Common myeloid progenitor, CD34-positive (primary cell): ENCODE measurements around the gene TMEM232.
"Not testable (repeated sequence)": the region's sequence is repeated elsewhere in the genome, so short reads cannot be mapped to it uniquely, and the experiment has no call there.

Experiments
- CTCF ChIA-PET: fragments of 350-600 bp; sonication (Branson Sonifier 250); formaldehyde crosslinking; loops from one replicate; lab custom pipeline; 2021; ENCODE audit warnings: antibody characterized with exemption; lab: Charles Lee
- POLR2A ChIA-PET: fragments of 350-600 bp; sonication (Branson Sonifier 250); formaldehyde crosslinking; loops from one replicate; lab custom pipeline; 2021; ENCODE audit warnings: antibody characterized with exemption; lab: Charles Lee
- DNase-seq, 3 donors: peaks; one replicate each; pipeline versions ENCODE4 v3.0.0 to v3.0.0-alpha.2; 2013
- H3K27ac ChIP-seq, 2 experiments: 1 replicate in 1 of 2; 2 replicates in 1 of 2; pipeline ENCODE4 v1.7.0; 2013; ENCODE audit warnings: inconsistent platforms in 2 of 2, low read length in 2 of 2, mild to moderate bottlenecking in 2 of 2, low read depth in 1 of 2, moderate library complexity in 1 of 2; ENCODE audit not compliant: severe bottlenecking in 2 of 2, insufficient read depth in 1 of 2, poor library complexity in 1 of 2
- H3K27me3 ChIP-seq, 5 experiments: replicated peaks in 2 of 5; 1 replicate in 3 of 5; 2 replicates in 2 of 5; pipeline versions ENCODE4 v1.6.1 to v1.7.0; 2013; ENCODE audit warnings: low read length in 4 of 5, mild to moderate bottlenecking in 2 of 5, moderate library complexity in 2 of 5, inconsistent platforms in 1 of 5; ENCODE audit not compliant: insufficient read depth in 5 of 5, control insufficient read depth in 4 of 5
- H3K36me3 ChIP-seq, 4 experiments: 1 replicate in 2 of 4; 2 replicates in 2 of 4; pipeline versions ENCODE4 v1.6.1 to v1.7.0; 2013; ENCODE audit warnings: low read length in 3 of 4, control low read depth in 1 of 4, mild to moderate bottlenecking in 1 of 4; ENCODE audit not compliant: control insufficient read depth in 4 of 4, insufficient read depth in 4 of 4
- H3K4me1 ChIP-seq, 4 experiments: 1 replicate in 3 of 4; 2 replicates in 1 of 4; pipeline versions ENCODE4 v1.6.1 to v1.7.1; 2013; ENCODE audit warnings: low read length in 3 of 4, mild to moderate bottlenecking in 3 of 4, control low read depth in 1 of 4, inconsistent platforms in 1 of 4, moderate library complexity in 1 of 4; ENCODE audit not compliant: control insufficient read depth in 4 of 4, insufficient read depth in 4 of 4; ENCODE audit errors: control extremely low read depth in 1 of 4
- H3K4me3 ChIP-seq, 7 experiments: 1 replicate in 4 of 7; 2 replicates in 3 of 7; pipeline versions ENCODE4 v1.5.1 to v1.7.0; 2013; ENCODE audit warnings: mild to moderate bottlenecking in 7 of 7, low read length in 6 of 7, moderate library complexity in 6 of 7, inconsistent platforms in 2 of 7, low read depth in 2 of 7, control low read depth in 1 of 7; ENCODE audit not compliant: insufficient read depth in 4 of 7, control insufficient read depth in 1 of 7; ENCODE audit errors: extremely low read depth in 1 of 7
- H3K9me3 ChIP-seq, 5 experiments: 1 replicate in 4 of 5; 2 replicates in 1 of 5; pipeline versions ENCODE4 v1.6.1 to v1.7.1; 2013; ENCODE audit warnings: low read length in 4 of 5, mild to moderate bottlenecking in 2 of 5, inconsistent platforms in 1 of 5, low read depth in 1 of 5, moderate library complexity in 1 of 5; ENCODE audit not compliant: control insufficient read depth in 4 of 5, insufficient read depth in 2 of 5; ENCODE audit errors: control extremely low read depth in 1 of 5
- WGBS: methylation state at CpG from one replicate; pipeline ENCODE4 v1.1.5; 2013; ENCODE audit not compliant: insufficient coverage; 5-methylcytosine and 5-hydroxymethylcytosine counted together

Gene TMEM232

GRCh38 chr5:110687485-110687884 is 39.0 kb downstream of the TMEM232 start:
- Histone ChIP-seq H3K36me3 (peaks cover 0 to 2% (median 0%) of the 10 kb centered on the region in 4 experiments), H3K4me3 (no peak overlapping the region), H3K4me1 (no peaks in the 10 kb centered on the region), H3K27me3 (no peaks in the 10 kb centered on the region), H3K27ac (no peak overlapping the region), H3K9me3 (no peaks in the 10 kb centered on the region)
- no peak for DNase-seq
- WGBS = no CpG with 5 or more reads among the region's 1 CpG
- CTCF ChIA-PET = no interaction called here
- POLR2A ChIA-PET = no interaction called here

- POLR2A ChIA-PET = no interaction called here
- Histone ChIP-seq H3K9me3 (no peaks in the 10 kb centered on the region), H3K36me3 (peaks cover 0 to 2% (median 0%) of the 10 kb centered on the region in 4 experiments), H3K27ac (no peak overlapping the region), H3K4me3 (no peak overlapping the region), H3K4me1 (no peaks in the 10 kb centered on the region), H3K27me3 (no peaks in the 10 kb centered on the region)
- peak in 1 of 3 donors; percentile 2 for DNase-seq
- WGBS = 100% methylated on average over 1 of the region's 2 CpGs
- CTCF ChIA-PET = no interaction called here
Measured at GRCh38 chr5:110686270-110686669, 40.2 kb downstream of the TMEM232 start.

- H3K4me3 ChIP-seq = no peak overlapping the region
- H3K27ac ChIP-seq = no peak overlapping the region
- H3K4me1 ChIP-seq = no peaks in the 10 kb centered on the region
- CTCF ChIA-PET = no interaction called here
- no peak for DNase-seq
- POLR2A ChIA-PET = no interaction called here
- H3K9me3 ChIP-seq = no peaks in the 10 kb centered on the region
- no peaks in the 10 kb centered on the region for H3K27me3 ChIP-seq
- H3K36me3 ChIP-seq = no peaks in the 10 kb centered on the region
Measured at GRCh38 chr5:110681953-110682352, 44.5 kb downstream of the TMEM232 start.

- no peak overlapping the region for H3K27ac ChIP-seq
- 78% methylated on average over 3 of the region's 3 CpGs for WGBS
- DNase-seq = no peak
- H3K27me3 ChIP-seq = no peaks in the 10 kb centered on the region
- no peaks in the 10 kb centered on the region for H3K4me1 ChIP-seq
- CTCF ChIA-PET = no interaction called here
- H3K36me3 ChIP-seq = no peaks in the 10 kb centered on the region
- no peaks in the 10 kb centered on the region for H3K9me3 ChIP-seq
- POLR2A ChIA-PET = no interaction called here
- no peak overlapping the region for H3K4me3 ChIP-seq
Measured at GRCh38 chr5:110681109-110681508, 45.4 kb downstream of the TMEM232 start.

GRCh38 chr5:110676554-110676953 is 49.9 kb downstream of the TMEM232 start:
- H3K4me1 ChIP-seq, H3K36me3 ChIP-seq, H3K9me3 ChIP-seq, H3K27me3 ChIP-seq, H3K4me3 ChIP-seq, H3K27ac ChIP-seq, DNase-seq, POLR2A ChIA-PET, CTCF ChIA-PET: not testable (repeated sequence)
- WGBS = 98% methylated on average over 7 of the region's 9 CpGs

GRCh38 chr5:110665184-110665726 is 61.2 kb downstream of the TMEM232 start:
- H3K27ac ChIP-seq = no peak overlapping the region
- ChIA-PET CTCF (no interaction called here), POLR2A (no interaction called here)
- H3K36me3 ChIP-seq = no peaks in the 10 kb centered on the region
- no peak overlapping the region for H3K4me3 ChIP-seq
- no peak for DNase-seq
- WGBS = 100% methylated on average over 2 of the region's 6 CpGs
- no peaks in the 10 kb centered on the region for H3K27me3 ChIP-seq
- peaks cover 0 to 1% (median 0%) of the 10 kb centered on the region in 5 experiments for H3K9me3 ChIP-seq
- H3K4me1 ChIP-seq = no peaks in the 10 kb centered on the region

GRCh38 chr5:110663525-110663924 is 62.9 kb downstream of the TMEM232 start:
- WGBS = no CpG with 5 or more reads among the region's 1 CpG
- H3K9me3 ChIP-seq = peaks cover 0 to 1% (median 0%) of the 10 kb centered on the region in 5 experiments
- H3K36me3 ChIP-seq = no peaks in the 10 kb centered on the region
- no peaks in the 10 kb centered on the region for H3K27me3 ChIP-seq
- H3K4me3 ChIP-seq = no peak overlapping the region
- ChIA-PET POLR2A (no interaction called here), CTCF (no interaction called here)
- no peak overlapping the region for H3K27ac ChIP-seq
- peak in 1 of 3 donors; percentile 3 for DNase-seq
- H3K4me1 ChIP-seq = no peaks in the 10 kb centered on the region
